22Rv1 (cell line): ENCODE data around the gene TIMMDC1.

ENCODE experiments used
- H3K27ac ChIP-seq: fragments of 450-650 bp; 2 replicates; pipeline ENCODE4 v1.5.1; 2017
- CTCF ChIP-seq: fragments of 450-650 bp; IDR thresholded peaks from 2 replicates; pipeline ENCODE4 v1.5.1; 2017; ENCODE audit warnings: mild to moderate bottlenecking
- ZFX ChIP-seq: fragments of 450-650 bp; IDR thresholded peaks from 2 replicates; pipeline ENCODE4 v1.6.1; 2017; ENCODE audit warnings: antibody characterized with exemption, borderline replicate concordance

The TIMMDC1 gene

GRCh38 chr3:119530456-119530855 lies 32.1 kb downstream of the TIMMDC1 start:
- TF ChIP-seq CTCF = no peak
- no peak for TF ChIP-seq ZFX
- no peak overlapping the region for H3K27ac ChIP-seq

- TF ChIP-seq ZFX = no peak
- TF ChIP-seq CTCF = no peak
- no peak overlapping the region for H3K27ac ChIP-seq
These were observed 32.8 kb downstream of the TIMMDC1 start for GRCh38 chr3:119531151-119531550.

GRCh38 chr3:119534296-119534695 lies 35.9 kb downstream of the TIMMDC1 start:
- no peak for TF ChIP-seq ZFX
- TF ChIP-seq CTCF = no peak
- H3K27ac ChIP-seq = no peak overlapping the region

GRCh38 chr3:119536757-119537156 lies 38.4 kb downstream of the TIMMDC1 start:
- no peak overlapping the region for H3K27ac ChIP-seq
- TF ChIP-seq CTCF (no peak), ZFX (no peak)

GRCh38 chr3:119538772-119539171 lies 40.4 kb downstream of the TIMMDC1 start:
- TF ChIP-seq CTCF = no peak
- no peak for TF ChIP-seq ZFX
- H3K27ac ChIP-seq = no peak overlapping the region

GRCh38 chr3:119541547-119541946 lies 43.2 kb downstream of the TIMMDC1 start:
- no peak overlapping the region for H3K27ac ChIP-seq
- TF ChIP-seq CTCF (no peak), ZFX (no peak)

- TF ChIP-seq CTCF (no peak), ZFX (no peak)
- H3K27ac ChIP-seq = no peak overlapping the region
These were observed 43.9 kb downstream of the TIMMDC1 start for GRCh38 chr3:119542168-119542767.
